H1 (cell line): ENCODE data around the gene WFIKKN1. TPM values are rescaled to one million over a fixed set of nuclear protein-coding genes. Genes with fewer than 3 reads are reported as not detected.

Source experiments
- ATF2 ChIP-seq: IDR thresholded peaks from 2 replicates; pipeline ENCODE4 v1.6.1; 2012; ENCODE audit warnings: low read length, inconsistent platforms
- CHD2 ChIP-seq: IDR thresholded peaks from 2 replicates; pipeline ENCODE4 v1.6.1; 2012; ENCODE audit warnings: low read length, improper control_type of control experiment
- CTBP2 ChIP-seq: IDR thresholded peaks from 2 replicates; pipeline ENCODE4 v1.7.0; 2011; ENCODE audit warnings: borderline replicate concordance, mild to moderate bottlenecking, moderate library complexity, mixed read lengths, low read length; ENCODE audit not compliant: insufficient read depth, insufficient read length
- GTF2F1 ChIP-seq: IDR thresholded peaks from 2 replicates; pipeline ENCODE4 v1.6.1; 2012; ENCODE audit warnings: low read depth, low read length, improper control_type of control experiment, borderline replicate concordance
- JUN ChIP-seq: IDR thresholded peaks from 2 replicates; pipeline ENCODE4 v1.6.1; 2011; ENCODE audit warnings: low read depth, mild to moderate bottlenecking, improper control_type of control experiment, low read length
- POU5F1 ChIP-seq: IDR thresholded peaks from 2 replicates; pipeline ENCODE4 v1.6.1; 2011; ENCODE audit warnings: low read depth, mild to moderate bottlenecking, low read length, moderate library complexity
- RFX5 ChIP-seq: IDR thresholded peaks from 2 replicates; pipeline ENCODE4 v1.6.1; 2011; ENCODE audit warnings: low read depth, low read length, improper control_type of control experiment, borderline replicate concordance
- TCF12 ChIP-seq: IDR thresholded peaks from 2 replicates; pipeline ENCODE4 v1.6.1; 2011; ENCODE audit warnings: low read depth, mild to moderate bottlenecking, low read length
- polyA plus RNA-seq, 7 experiments: library from polyadenylated mRNA; depleted of rRNA in 3 of 7; stranded (reverse) in 5 of 7; unstranded in 2 of 7; fragments of >200 nt in 5 of 7; fragments of 200-250 nt in 2 of 7; gene quantifications; 1 replicate in 5 of 7; 2 replicates in 1 of 7; 4 replicates in 1 of 7; pipeline versions ENCODE4 v1.2.1 to v1.2.3, GENCODE V29; 2011 to 2013; ENCODE audit warnings: missing spikeins in 2 of 7, mixed read lengths in 2 of 7
- total RNA-seq: library from RNA; stranded (reverse); fragmentation: NEBNext Ultra II Directional; extraction: Animal tissue kit (Norgen Biotek cat#: 25700); gene quantifications from 2 replicates; pipeline ENCODE4 v1.2.1, GENCODE V29; 2021

WFIKKN1 gene
- total and polyA plus RNA-seq, 2 of the 8 experiments (the other 6 are each of a cell fraction or from before 2014, with no cell fraction given): 11.4 to 15.8 TPM

- TF ChIP-seq CHD2 (no peak), POU5F1 (no peak), RFX5 (no peak), GTF2F1 (no peak), CTBP2 (no peak), ATF2 (no peak), TCF12 (no peak), JUN (no peak)
These were observed 7.3 kb downstream of the WFIKKN1 start (continued) for GRCh38 chr16:638034-638543.
